C4-2B (cell line): Measurements from ENCODE around the gene SLC17A6.

Source experiments
- H3K27ac ChIP-seq: fragments of 450-650 bp; 2 replicates; pipeline ENCODE4 v1.5.1; 2017
- CTCF ChIP-seq: fragments of 450-650 bp; conservative IDR thresholded peaks from 2 replicates; pipeline ENCODE4 v1.5.1; 2017; ENCODE audit warnings: mild to moderate bottlenecking
- ZFX ChIP-seq: fragments of 450-650 bp; IDR thresholded peaks from 2 replicates; pipeline ENCODE4 v1.6.1; 2017

SLC17A6 gene

GRCh38 chr11:22390283-22390655 is 52.1 kb downstream of the SLC17A6 start:
- no peak overlapping the region for H3K27ac ChIP-seq
- TF ChIP-seq ZFX (no peak), CTCF (no peak)

GRCh38 chr11:22392561-22392960 is 54.4 kb downstream of the SLC17A6 start:
- no peak for TF ChIP-seq ZFX
- TF ChIP-seq CTCF, result no peak
- no peak overlapping the region for H3K27ac ChIP-seq

- no peak overlapping the region for H3K27ac ChIP-seq
- TF ChIP-seq ZFX (no peak), CTCF (no peak)
These were observed 67.2 kb downstream of the SLC17A6 start for GRCh38 chr11:22405377-22405776.

- no peak for TF ChIP-seq ZFX
- no peak for TF ChIP-seq CTCF
- no peak overlapping the region for H3K27ac ChIP-seq
These were observed 69.1 kb downstream of the SLC17A6 start for GRCh38 chr11:22407267-22407666.

- no peak for TF ChIP-seq CTCF
- no peak for TF ChIP-seq ZFX
- H3K27ac ChIP-seq, result no peak overlapping the region
These were observed 69.7 kb downstream of the SLC17A6 start for GRCh38 chr11:22407921-22408320.

GRCh38 chr11:22415476-22415875 is 77.3 kb downstream of the SLC17A6 start:
- no peak for TF ChIP-seq CTCF
- no peak for TF ChIP-seq ZFX
- no peak overlapping the region for H3K27ac ChIP-seq

- no peak for TF ChIP-seq CTCF
- no peak for TF ChIP-seq ZFX
These were observed 78.3 kb downstream of the SLC17A6 start for GRCh38 chr11:22416462-22416861.

More at GRCh38 chr11:22416462-22416861, 78.3 kb downstream of the SLC17A6 start:
- no peak overlapping the region for H3K27ac ChIP-seq
